H7 (cell line): Measurements from ENCODE around the gene ZBTB45. TPM values are rescaled to one million over a fixed set of nuclear protein-coding genes. Genes with fewer than 3 reads are reported as not detected.
A peak's percentile ranks its signal among the peaks of the same experiment; 100 is the strongest.

Source experiments
- DNase-seq: peaks from one replicate; pipeline ENCODE4 v3.0.0; 2012
- H3K27me3 ChIP-seq: 2 replicates; pipeline ENCODE4 v1.6.0; 2011; ENCODE audit warnings: mild to moderate bottlenecking, low read length; ENCODE audit not compliant: control insufficient read depth, insufficient read depth
- H3K36me3 ChIP-seq: replicated peaks from 2 replicates; pipeline ENCODE4 v1.5.1; 2011; ENCODE audit warnings: low read length; ENCODE audit not compliant: control insufficient read depth, insufficient read depth
- H3K4me3 ChIP-seq: 2 replicates; pipeline ENCODE4 v1.5.1; 2011; ENCODE audit warnings: low read depth, mild to moderate bottlenecking, control low read depth, low read length, moderate library complexity; ENCODE audit not compliant: insufficient read depth
- total RNA-seq: library from RNA; depleted of rRNA; stranded (reverse); fragments of >200 nt; shearing (Covaris generic); gene quantifications from 2 replicates; pipeline ENCODE4 v1.2.3, GENCODE V29; 2014

Gene ZBTB45
- total RNA-seq, 1 experiment from 2014 or later: 20.4 TPM

DNA sequence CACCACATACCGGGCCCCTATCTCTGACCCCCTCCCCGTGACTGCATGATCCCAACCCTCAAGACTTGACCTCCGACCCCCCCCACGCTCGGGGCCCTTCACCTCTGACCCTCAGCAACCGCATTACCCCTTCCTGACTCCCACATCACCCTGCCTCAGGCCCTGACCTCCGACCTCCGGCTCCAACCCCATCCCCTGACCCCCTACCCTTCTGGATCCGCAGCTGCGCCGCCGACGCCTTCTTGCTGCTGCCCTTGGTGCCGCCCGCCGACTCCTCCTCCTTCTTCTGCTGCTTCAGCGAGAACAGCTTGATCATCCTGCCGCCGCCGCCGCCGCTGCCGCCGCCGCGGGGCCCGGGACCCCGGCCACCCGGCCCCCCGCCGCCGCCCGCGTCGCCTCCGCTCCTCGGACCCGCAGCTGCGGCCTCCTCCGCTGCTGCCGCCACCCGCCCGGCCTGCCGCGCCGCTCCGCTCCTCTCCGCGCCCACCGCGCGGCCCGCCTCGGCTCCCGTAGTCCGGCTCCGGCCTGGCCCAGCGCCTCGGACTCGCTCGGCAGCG, 38.5 kb upstream of the ZBTB45 start, which contains the start of gene UBE2M:
Gene UBE2M, minus strand, starts transcription at position 546 of the 557 bp plus-strand sequence. Its CDS starts 230 bp downstream, at position 316.
- H3K27me3 ChIP-seq: no peaks in the 10 kb centered on the region
- peak within 1 kb of the TSS; percentile 79 for H3K4me3 ChIP-seq
- peaks cover 13% of the 10 kb centered on the region for H3K36me3 ChIP-seq
- peak; percentile 73 for DNase-seq

DNA sequence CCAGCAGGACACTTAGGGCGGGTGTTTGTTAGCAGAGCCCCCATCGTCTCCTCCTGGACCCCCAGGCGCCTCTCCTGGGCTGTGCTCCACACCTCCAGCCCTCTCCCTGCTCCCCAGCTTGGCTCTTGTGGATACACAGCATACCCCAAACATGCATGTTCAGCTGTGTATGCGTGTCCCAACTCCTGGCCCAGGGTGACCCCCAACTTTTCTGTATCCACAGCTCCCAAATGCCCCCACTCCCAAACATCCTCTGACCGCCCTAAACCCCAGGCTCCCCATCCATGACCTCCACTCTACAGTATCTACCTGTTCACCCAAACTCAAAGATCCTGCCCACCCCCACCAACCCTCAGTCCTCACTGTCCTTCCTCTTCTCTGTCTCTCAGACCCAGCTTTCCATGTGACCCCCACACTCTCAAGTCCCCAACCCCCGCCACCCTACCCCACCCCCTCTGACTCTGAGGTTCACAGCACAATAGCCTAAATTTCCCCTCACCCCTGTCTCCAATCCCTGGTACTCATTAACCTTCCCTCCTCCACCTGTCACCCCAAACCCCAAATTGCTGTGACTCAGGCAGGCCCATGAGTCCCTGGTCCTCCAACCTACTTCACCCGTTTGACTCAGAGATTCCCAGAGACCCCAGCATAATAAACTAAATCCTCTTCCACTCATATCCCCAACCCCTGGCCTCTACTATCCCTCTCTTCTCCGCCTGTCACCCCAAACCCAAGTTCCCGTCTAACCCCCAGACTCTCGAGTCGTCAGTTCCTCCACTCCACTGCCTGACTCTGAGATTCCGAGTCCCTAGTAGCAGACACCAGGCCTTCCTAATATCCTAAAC, 37.8 kb upstream of the ZBTB45 start:
- no peak for DNase-seq
- H3K27me3 ChIP-seq: no peaks in the 10 kb centered on the region
- peak overlapping the region; percentile 79 for H3K4me3 ChIP-seq
- peaks cover 13% of the 10 kb centered on the region for H3K36me3 ChIP-seq

DNA sequence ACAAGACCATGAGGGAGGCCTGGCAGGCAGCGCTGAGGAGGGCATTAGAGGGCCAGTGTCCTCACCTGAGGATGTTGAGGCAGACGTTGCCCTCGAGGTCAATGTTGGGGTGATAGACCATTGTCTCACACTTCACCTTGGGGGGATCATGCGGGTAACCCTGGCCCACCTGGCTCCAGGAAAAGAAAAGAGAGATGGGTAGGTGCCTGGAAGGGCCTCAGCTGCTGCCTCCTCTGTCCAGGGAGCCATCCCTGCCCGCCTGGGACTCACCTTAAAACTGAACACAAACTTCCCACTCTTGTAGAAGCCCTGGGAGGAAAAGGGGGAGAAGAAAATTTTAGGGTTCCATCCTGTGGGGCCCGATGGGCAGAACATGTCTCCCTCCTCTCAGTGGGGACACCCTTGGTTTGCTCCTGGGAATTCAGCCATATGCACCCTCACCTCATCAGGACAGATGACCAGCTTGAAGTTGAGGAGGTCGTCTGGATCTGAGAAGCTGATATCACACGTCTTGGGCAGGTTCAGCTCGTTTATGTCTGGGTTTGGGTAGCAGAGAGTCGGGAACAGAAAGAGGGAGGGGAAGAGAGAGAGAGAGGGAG, 37.1 kb upstream of the ZBTB45 start:
- H3K27me3 ChIP-seq: no peaks in the 10 kb centered on the region
- no peak for DNase-seq
- H3K36me3 ChIP-seq: peaks cover 20% of the 10 kb centered on the region
- peak overlapping the region; percentile 79 for H3K4me3 ChIP-seq

DNA sequence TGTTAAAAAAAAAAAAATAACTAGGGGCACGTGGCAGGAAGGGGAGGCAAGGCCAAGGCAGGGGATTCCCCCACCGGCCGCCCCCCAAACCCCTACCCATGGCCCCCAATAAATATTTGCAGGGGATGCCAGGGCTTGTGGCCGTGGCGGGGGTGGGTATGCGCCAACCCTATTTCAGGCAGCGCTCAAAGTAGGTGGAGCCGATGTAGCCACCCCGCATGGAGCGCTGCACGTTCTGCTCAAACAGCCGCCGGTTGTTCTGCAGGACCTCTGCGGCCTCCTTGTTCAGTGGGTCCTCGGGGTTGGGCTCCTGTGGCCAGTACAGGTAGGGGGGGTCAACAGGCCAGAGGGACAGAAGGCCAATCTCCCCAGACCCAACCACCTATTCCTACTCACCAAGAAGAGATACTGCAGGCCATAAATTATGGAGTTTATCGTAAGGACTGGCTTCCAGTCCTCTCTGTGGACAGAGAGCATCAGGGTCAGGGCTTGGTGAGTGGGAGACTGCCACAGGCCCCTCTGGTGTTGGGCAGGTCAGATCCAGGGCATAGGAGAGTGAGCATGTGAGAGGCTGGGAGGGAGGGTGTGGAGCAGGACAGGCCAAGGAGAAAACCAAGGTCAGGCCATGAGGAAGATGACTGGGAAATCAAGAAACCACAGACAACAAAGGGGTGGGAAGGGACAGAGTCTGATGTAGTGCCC, 36.5 kb upstream of the ZBTB45 start:
- Histone ChIP-seq H3K4me3 (no peak overlapping the region), H3K36me3 (peaks cover 22% of the 10 kb centered on the region), H3K27me3 (no peaks in the 10 kb centered on the region)
- no peak for DNase-seq

DNA sequence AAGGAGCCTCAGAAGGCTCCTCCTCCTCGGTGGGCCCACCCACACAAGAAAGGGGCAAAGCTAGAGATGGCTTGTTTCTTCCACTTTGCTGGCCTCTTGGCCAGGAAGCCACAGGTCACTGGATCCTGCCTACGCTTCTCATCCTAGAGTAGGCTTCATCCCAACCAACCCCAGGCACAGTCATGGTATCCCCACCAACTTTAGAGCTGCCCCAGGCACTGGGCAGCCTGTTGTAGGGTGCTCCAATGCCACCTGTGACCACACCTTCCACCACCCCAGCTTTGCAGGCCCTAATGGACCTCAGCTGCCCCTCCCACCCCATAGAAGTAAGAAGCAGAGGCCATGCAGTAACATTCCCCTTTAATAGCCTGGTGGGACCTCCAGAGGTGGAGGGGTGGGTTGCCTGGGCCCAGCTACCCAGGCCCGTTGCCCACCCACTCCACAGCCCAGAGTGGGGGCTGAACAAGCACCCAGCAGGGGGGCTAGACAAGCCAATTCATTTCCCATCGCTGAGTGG, 35.8 kb upstream of the ZBTB45 start:
- Histone ChIP-seq H3K36me3 (peaks cover 29% of the 10 kb centered on the region), H3K27me3 (no peaks in the 10 kb centered on the region), H3K4me3 (peak overlapping the region; percentile 25)
- DNase-seq: no peak

DNA sequence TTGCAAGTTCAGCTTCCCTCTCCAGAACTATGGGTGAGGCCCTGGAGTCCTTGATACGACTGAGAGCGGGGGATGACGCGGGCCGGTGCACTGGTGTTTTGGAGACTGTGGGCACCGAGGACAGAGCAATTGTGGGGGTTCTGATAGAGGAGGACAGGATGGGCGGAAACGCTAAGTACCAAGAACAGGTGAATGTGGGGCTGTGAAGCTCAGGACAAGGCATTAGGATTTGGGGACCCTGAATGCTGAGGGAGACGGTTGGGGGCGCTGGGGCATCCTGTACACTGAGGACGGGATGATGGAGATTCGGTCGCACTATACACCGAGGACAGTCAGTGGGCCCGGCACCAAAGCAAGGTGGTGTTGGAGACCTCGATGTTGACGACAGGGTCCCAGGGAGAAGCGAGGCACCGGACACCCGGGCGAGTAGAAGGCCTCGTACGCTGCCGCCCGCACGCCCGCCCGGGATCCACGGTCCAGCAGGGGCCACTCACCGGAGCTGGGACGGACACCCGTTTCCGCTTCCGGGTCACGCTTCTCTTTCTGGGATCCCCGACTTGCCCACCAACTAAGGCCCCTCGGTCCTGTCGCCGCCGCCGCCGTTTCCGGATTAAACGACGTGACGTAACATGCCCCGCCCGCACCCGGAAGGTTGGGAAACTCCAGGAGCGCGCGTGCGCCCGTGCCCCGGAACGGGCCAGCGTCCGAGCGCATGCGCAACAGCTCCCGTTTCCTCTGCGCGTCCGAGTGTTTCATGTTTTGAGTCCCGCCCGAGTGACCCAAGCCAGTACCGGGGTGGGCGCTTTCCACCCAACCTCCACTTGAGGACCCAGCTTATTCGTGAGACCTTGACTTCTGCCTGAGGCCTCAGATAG, 35.1 kb upstream of the ZBTB45 start, which contains the start of gene CHMP2A:
Gene CHMP2A, minus strand, starts transcription at position 612 of the 875 bp plus-strand sequence. CDS start 893 bp downstream, outside the sequence.
- Histone ChIP-seq H3K4me3 (peak within 1 kb of the TSS; percentile 69), H3K27me3 (no peaks in the 10 kb centered on the region), H3K36me3 (peaks cover 36% of the 10 kb centered on the region)
- peak; percentile 99 for DNase-seq

DNA sequence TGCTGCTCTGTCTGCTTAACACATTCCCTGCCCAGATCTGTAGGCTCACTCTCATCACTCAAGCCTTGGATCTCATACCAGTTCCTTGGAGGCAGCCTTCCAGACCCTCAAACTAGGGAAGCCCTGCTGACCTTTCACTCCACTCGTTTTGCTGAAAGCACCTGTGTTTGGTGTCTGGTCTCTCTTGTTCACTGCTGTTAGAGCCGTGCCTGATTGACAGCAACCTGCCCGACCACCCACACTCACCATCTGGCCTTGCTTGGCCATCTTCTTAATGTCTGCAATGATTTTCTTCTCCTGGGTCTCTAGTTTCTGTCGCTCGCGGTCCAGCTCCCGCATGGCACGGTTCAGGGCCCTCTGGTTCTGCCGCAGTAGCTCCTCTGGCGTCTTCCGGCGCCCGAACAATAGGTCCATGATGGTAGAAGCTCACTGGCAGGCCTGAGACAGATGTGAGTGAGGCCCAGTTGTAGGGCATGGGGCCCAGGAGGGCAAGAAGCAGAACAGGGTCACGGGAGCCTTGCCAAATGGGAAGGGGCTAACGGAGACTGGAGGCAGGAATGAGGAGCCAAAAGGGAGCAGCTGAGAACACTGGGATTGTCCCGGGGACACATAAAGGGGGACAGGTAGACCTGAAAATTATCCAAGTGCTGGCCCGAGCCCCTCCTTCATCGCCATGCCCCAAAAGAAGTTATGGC, 34.3 kb upstream of the ZBTB45 start:
- DNase-seq: no peak
- Histone ChIP-seq H3K36me3 (peaks cover 44% of the 10 kb centered on the region), H3K4me3 (peak overlapping the region; percentile 69), H3K27me3 (no peaks in the 10 kb centered on the region)

DNA sequence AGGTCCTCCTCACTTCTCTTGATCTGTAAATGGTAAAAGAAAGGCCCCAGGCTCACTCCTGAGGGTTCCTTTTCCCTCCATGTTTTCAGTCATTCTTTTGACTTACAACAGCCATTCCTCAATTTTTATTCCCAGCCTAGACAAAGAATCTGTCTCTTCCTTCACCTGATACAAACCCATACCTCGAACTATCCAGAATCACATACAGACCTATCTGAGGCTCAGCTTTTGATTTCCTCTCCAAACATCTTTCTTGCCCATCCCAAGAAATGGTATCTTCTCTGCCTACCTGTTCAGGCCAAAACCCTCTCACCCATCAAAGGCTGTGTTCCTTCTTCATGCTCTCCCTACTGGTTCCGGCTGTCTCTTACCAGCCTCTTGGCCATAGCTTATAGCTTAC, 33.0 kb upstream of the ZBTB45 start:
- Histone ChIP-seq H3K36me3 (peaks cover 57% of the 10 kb centered on the region), H3K4me3 (no peak overlapping the region), H3K27me3 (no peaks in the 10 kb centered on the region)
- DNase-seq: no peak

DNA sequence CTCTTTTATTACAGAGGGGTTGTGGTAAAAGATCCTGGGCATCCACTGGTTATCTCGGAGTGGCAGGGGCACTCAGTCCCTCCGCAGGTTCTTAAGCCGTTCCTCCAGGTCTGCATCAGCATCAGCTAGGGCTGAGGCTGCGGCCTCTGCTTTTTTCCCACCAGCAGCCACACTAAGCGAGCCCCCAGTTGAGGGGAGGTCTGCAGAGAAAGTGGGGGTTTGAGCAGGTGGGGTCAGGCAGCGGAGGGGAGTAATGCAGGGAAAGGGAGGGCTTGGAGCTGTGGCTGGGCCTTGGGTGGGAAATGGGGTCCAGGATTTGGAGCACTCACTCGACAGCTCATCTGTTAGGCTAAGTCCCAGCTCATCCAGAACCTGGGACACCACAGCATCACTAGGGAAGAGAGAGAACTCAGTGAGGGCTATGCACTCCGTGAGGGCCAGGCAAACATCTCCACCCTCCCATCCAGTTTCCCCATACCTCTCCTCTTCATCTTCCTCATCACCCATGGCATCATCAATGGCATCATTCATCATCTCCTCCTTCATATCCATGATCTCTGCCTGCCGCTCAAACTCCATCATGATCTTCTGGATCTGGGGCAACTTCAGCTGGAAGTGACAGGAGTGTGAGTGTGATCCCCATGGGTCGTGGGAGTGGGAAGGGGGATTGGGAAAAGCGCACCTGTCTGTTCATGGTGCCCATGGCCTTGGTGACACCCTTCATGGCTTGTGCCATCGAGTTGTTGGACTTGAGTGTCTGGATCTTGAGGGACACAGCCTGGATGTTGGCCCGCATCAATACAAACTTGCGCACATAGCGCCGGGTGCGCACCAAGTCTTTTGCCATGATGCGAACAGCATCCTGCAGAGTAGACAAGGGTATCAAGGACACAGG, 32.2 kb upstream of the ZBTB45 start:
- Histone ChIP-seq H3K36me3 (peaks cover 62% of the 10 kb centered on the region), H3K27me3 (no peaks in the 10 kb centered on the region), H3K4me3 (no peak overlapping the region)
- no peak for DNase-seq

DNA sequence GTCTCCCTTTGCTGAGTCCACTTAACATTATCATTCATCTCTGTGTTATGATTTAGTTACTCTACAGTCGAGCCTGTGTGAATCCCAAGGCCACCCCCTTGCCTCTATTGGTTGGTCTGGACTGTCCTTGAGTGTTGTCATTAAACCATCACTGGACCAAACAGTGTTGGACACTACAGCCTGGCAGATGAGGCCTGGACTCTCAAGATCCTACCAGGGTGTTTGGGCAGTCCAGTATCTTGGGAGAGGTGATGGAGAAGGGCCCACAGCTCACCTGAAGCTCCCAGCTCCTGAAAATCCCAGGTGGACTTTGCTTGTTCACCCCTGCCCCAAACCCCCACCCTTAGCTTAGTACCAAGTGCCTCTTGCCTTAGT, 31.5 kb upstream of the ZBTB45 start:
- no peak for DNase-seq
- Histone ChIP-seq H3K36me3 (peaks cover 61% of the 10 kb centered on the region), H3K4me3 (no peak overlapping the region), H3K27me3 (no peaks in the 10 kb centered on the region)

DNA sequence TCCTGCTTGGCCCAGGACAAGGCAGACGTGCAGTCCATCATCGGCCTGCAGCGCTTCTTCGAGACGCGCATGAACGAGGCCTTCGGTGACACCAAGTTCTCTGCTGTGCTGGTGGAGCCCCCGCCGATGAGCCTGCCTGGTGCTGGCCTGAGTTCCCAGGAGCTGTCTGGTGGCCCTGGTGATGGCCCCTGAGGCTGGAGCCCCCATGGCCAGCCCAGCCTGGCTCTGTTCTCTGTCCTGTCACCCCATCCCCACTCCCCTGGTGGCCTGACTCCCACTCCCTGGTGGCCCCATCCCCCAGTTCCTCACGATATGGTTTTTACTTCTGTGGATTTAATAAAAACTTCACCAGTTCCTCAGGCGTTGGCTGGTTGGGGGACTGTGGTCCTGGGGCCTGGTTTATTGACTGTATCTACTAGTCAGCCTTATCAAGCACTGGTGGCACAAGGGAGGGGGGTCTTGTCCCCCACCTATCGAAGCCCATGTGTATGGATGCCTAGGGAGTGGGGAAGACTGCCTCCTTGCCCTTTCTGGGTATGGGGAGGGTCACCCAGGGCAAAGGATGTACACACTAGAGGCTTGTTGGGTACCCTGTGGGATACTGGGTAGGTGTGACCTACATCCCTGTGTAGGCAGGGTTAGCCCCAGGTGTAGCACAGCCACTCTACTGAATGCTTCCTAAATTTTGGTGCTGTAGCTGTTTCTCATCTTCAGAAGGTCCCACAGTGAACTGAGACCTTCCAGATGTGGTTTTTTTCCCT, 30.9 kb upstream of the ZBTB45 start:
- H3K36me3 ChIP-seq: peaks cover 65% of the 10 kb centered on the region
- DNase-seq: no peak

More for the DNA sequence above, 30.9 kb upstream of the ZBTB45 start:
- no peaks in the 10 kb centered on the region for H3K27me3 ChIP-seq
- H3K4me3 ChIP-seq: no peak overlapping the region
